Stimulated activated naive B cell treated with anti-CD40 and anti-IgM and Interleukin-4, amounts not matched to agents 10 μg/mL and 1 μg/mL and 100 μg/mL, for 72 hours (primary cell): ENCODE data around the gene ACSL6.
A peak's percentile ranks its signal among the peaks of the same experiment; 100 is the strongest.

Source experiments
- ATAC-seq, 2 donors: fragments of 150-1000 bp; cut with Tn5 transposase; replicated peaks; 2 replicates each; pipeline ENCODE4 v1.10.0; 2021; ENCODE audit warnings: moderate library complexity in 1 of 2
- DNase-seq: peaks from one replicate; pipeline ENCODE4 v3.0.0; 2021
- H3K27ac Mint-ChIP-seq: one replicate; pipeline ENCODE4 v1.8.0; 2022; ENCODE audit warnings: mild to moderate bottlenecking, mixed read lengths
- H3K27me3 Mint-ChIP-seq, 2 donors: one replicate each; pipeline ENCODE4 v1.8.0; 2022; ENCODE audit warnings: mixed read lengths in 2 of 2
- H3K36me3 Mint-ChIP-seq, 2 donors: one replicate each; pipeline ENCODE4 v1.8.0; 2022; ENCODE audit warnings: mixed read lengths in 2 of 2, mild to moderate bottlenecking in 1 of 2
- H3K4me1 Mint-ChIP-seq, 2 donors: one replicate each; pipeline ENCODE4 v1.8.0; 2022; ENCODE audit warnings: mixed read lengths in 2 of 2, mild to moderate bottlenecking in 1 of 2
- H3K4me3 Mint-ChIP-seq, 2 donors: one replicate each; pipeline ENCODE4 v1.8.0; 2022; ENCODE audit warnings: mild to moderate bottlenecking in 2 of 2, mixed read lengths in 2 of 2, moderate library complexity in 1 of 2
- H3K9me3 Mint-ChIP-seq, 2 donors: one replicate each; pipeline ENCODE4 v1.8.0; 2022; ENCODE audit warnings: mixed read lengths in 2 of 2, mild to moderate bottlenecking in 1 of 2

The ACSL6 gene

GRCh38 chr5:131994533-131995226 lies 16.8 kb downstream of the ACSL6 start:
- no peak overlapping the region for H3K4me3 Mint-ChIP-seq
- H3K9me3 Mint-ChIP-seq: no peaks in the 10 kb centered on the region
- peaks cover 0 to 5% of the 10 kb centered on the region in 2 donors for H3K27me3 Mint-ChIP-seq
- peaks cover 7 to 12% of the 10 kb centered on the region in 2 donors for H3K4me1 Mint-ChIP-seq
- ATAC-seq (peak; percentile 63 to 68), DNase-seq (no peak)
- no peaks in the 10 kb centered on the region for H3K36me3 Mint-ChIP-seq
- peak overlapping the region; percentile 47 for H3K27ac Mint-ChIP-seq

GRCh38 chr5:131994090-131994489 lies 17.4 kb downstream of the ACSL6 start:
- Mint-ChIP-seq H3K4me1 (peaks cover 7 to 12% of the 10 kb centered on the region in 2 donors), H3K4me3 (no peak overlapping the region), H3K27ac (no peak overlapping the region), H3K27me3 (peaks cover 0 to 5% of the 10 kb centered on the region in 2 donors), H3K9me3 (no peaks in the 10 kb centered on the region), H3K36me3 (no peaks in the 10 kb centered on the region)
- DNase-seq: no peak
- ATAC-seq: no peak

- DNase-seq (no peak), ATAC-seq (no peak)
- no peaks in the 10 kb centered on the region for H3K36me3 Mint-ChIP-seq
- H3K27ac Mint-ChIP-seq: no peak overlapping the region
- peaks cover 7 to 12% of the 10 kb centered on the region in 2 donors for H3K4me1 Mint-ChIP-seq
- no peak overlapping the region for H3K4me3 Mint-ChIP-seq
- H3K27me3 Mint-ChIP-seq: peaks cover 0 to 3% of the 10 kb centered on the region in 2 donors
- H3K9me3 Mint-ChIP-seq: no peaks in the 10 kb centered on the region
Observed at GRCh38 chr5:131993676-131994075, 17.8 kb downstream of the ACSL6 start.

- H3K36me3 Mint-ChIP-seq: no peaks in the 10 kb centered on the region
- ATAC-seq (no peak), DNase-seq (no peak)
- no peaks in the 10 kb centered on the region for H3K9me3 Mint-ChIP-seq
- H3K4me1 Mint-ChIP-seq: peaks cover 5 to 7% of the 10 kb centered on the region in 2 donors
- no peaks in the 10 kb centered on the region for H3K27me3 Mint-ChIP-seq
- H3K27ac Mint-ChIP-seq: no peak overlapping the region
- no peak overlapping the region for H3K4me3 Mint-ChIP-seq
Observed at GRCh38 chr5:131992370-131992769, 19.1 kb downstream of the ACSL6 start.

- ATAC-seq: no peak
- no peaks in the 10 kb centered on the region for H3K36me3 Mint-ChIP-seq
- no peaks in the 10 kb centered on the region for H3K27me3 Mint-ChIP-seq
- no peak for DNase-seq
- no peak overlapping the region for H3K4me3 Mint-ChIP-seq
- peaks cover 5 to 7% of the 10 kb centered on the region in 2 donors for H3K4me1 Mint-ChIP-seq
- H3K9me3 Mint-ChIP-seq: no peaks in the 10 kb centered on the region
- H3K27ac Mint-ChIP-seq: no peak overlapping the region
Observed at GRCh38 chr5:131991593-131992324, 19.7 kb downstream of the ACSL6 start.

- DNase-seq (no peak), ATAC-seq (no peak)
- Mint-ChIP-seq H3K9me3 (no peaks in the 10 kb centered on the region), H3K4me1 (peaks cover 3 to 7% of the 10 kb centered on the region in 2 donors), H3K27ac (no peak overlapping the region), H3K36me3 (no peaks in the 10 kb centered on the region), H3K4me3 (no peak overlapping the region), H3K27me3 (no peaks in the 10 kb centered on the region)
Observed at GRCh38 chr5:131990716-131991115, 20.7 kb downstream of the ACSL6 start.

GRCh38 chr5:131988601-131989000 lies 22.9 kb downstream of the ACSL6 start:
- Mint-ChIP-seq H3K4me1 (no peaks in the 10 kb centered on the region), H3K27ac (no peak overlapping the region), H3K4me3 (no peak overlapping the region)

GRCh38 chr5:131987251-131987650 lies 24.2 kb downstream of the ACSL6 start:
- no peaks in the 10 kb centered on the region for H3K36me3 Mint-ChIP-seq
- ATAC-seq: no peak
- no peak overlapping the region for H3K4me3 Mint-ChIP-seq
- no peaks in the 10 kb centered on the region for H3K4me1 Mint-ChIP-seq
- no peak overlapping the region for H3K27ac Mint-ChIP-seq
- no peaks in the 10 kb centered on the region for H3K9me3 Mint-ChIP-seq
- peaks cover 0 to 4% of the 10 kb centered on the region in 2 donors for H3K27me3 Mint-ChIP-seq
- no peak for DNase-seq

More at GRCh38 chr5:131988601-131989000, 22.9 kb downstream of the ACSL6 start:
- ATAC-seq: no peak
- no peak for DNase-seq
- H3K36me3 Mint-ChIP-seq: no peaks in the 10 kb centered on the region
- H3K9me3 Mint-ChIP-seq: no peaks in the 10 kb centered on the region
- H3K27me3 Mint-ChIP-seq: no peaks in the 10 kb centered on the region

- DNase-seq: no peak
- Mint-ChIP-seq H3K4me1 (no peaks in the 10 kb centered on the region), H3K36me3 (no peaks in the 10 kb centered on the region), H3K4me3 (no peak overlapping the region), H3K27ac (no peak overlapping the region), H3K27me3 (peaks cover 0 to 4% of the 10 kb centered on the region in 2 donors), H3K9me3 (no peaks in the 10 kb centered on the region)
- ATAC-seq: no peak
Observed at GRCh38 chr5:131986161-131986912, 25.1 kb downstream of the ACSL6 start.

GRCh38 chr5:131984956-131985665 lies 26.3 kb downstream of the ACSL6 start:
- Mint-ChIP-seq H3K27me3 (peaks cover 4 to 7% of the 10 kb centered on the region in 2 donors), H3K27ac (no peak overlapping the region), H3K4me1 (no peaks in the 10 kb centered on the region), H3K4me3 (no peak overlapping the region), H3K36me3 (no peaks in the 10 kb centered on the region), H3K9me3 (no peaks in the 10 kb centered on the region)
- ATAC-seq (no peak), DNase-seq (no peak)

- H3K27ac Mint-ChIP-seq: no peak overlapping the region
- ATAC-seq: no peak
- no peak for DNase-seq
- no peak overlapping the region for H3K4me3 Mint-ChIP-seq
- no peaks in the 10 kb centered on the region for H3K36me3 Mint-ChIP-seq
- H3K9me3 Mint-ChIP-seq: no peaks in the 10 kb centered on the region
- H3K27me3 Mint-ChIP-seq: peaks cover 4 to 7% of the 10 kb centered on the region in 2 donors
- no peaks in the 10 kb centered on the region for H3K4me1 Mint-ChIP-seq
Observed at GRCh38 chr5:131983244-131983771, 28.1 kb downstream of the ACSL6 start.

- Mint-ChIP-seq H3K4me1 (no peaks in the 10 kb centered on the region), H3K27ac (no peak overlapping the region), H3K9me3 (no peaks in the 10 kb centered on the region), H3K36me3 (no peaks in the 10 kb centered on the region), H3K27me3 (peaks cover 4 to 7% of the 10 kb centered on the region in 2 donors), H3K4me3 (no peak overlapping the region)
- ATAC-seq: no peak
- DNase-seq: no peak
Observed at GRCh38 chr5:131981516-131981915, 29.9 kb downstream of the ACSL6 start.

GRCh38 chr5:131980696-131981095 lies 30.8 kb downstream of the ACSL6 start:
- Mint-ChIP-seq H3K9me3 (no peaks in the 10 kb centered on the region), H3K36me3 (no peaks in the 10 kb centered on the region), H3K27ac (no peak overlapping the region), H3K4me3 (no peak overlapping the region), H3K4me1 (no peaks in the 10 kb centered on the region), H3K27me3 (peaks cover 4 to 7% of the 10 kb centered on the region in 2 donors)
- ATAC-seq (no peak), DNase-seq (no peak)

GRCh38 chr5:131979816-131980215 lies 31.6 kb downstream of the ACSL6 start:
- no peaks in the 10 kb centered on the region for H3K9me3 Mint-ChIP-seq
- ATAC-seq (no peak), DNase-seq (no peak)
- H3K36me3 Mint-ChIP-seq: no peaks in the 10 kb centered on the region
- H3K27ac Mint-ChIP-seq: no peak overlapping the region
- no peak overlapping the region for H3K4me3 Mint-ChIP-seq
- H3K4me1 Mint-ChIP-seq: peaks cover 0 to 2% of the 10 kb centered on the region in 2 donors
- peaks cover 4 to 7% of the 10 kb centered on the region in 2 donors for H3K27me3 Mint-ChIP-seq
